Stimulated activated CD4-positive, alpha-beta T cell treated with anti-CD3 and anti-CD28 coated beads, Interleukin-1b, Interleukin-23, amount 100 ng/mL, for 1 hour (primary cell): ENCODE measurements around the gene COL5A1.

ENCODE experiments used
- DNase-seq, 2 donors: peaks; one replicate each; pipeline ENCODE4 v3.0.0-alpha.2; 2020; ENCODE audit warnings: low read depth in 2 of 2

The COL5A1 gene

DNA sequence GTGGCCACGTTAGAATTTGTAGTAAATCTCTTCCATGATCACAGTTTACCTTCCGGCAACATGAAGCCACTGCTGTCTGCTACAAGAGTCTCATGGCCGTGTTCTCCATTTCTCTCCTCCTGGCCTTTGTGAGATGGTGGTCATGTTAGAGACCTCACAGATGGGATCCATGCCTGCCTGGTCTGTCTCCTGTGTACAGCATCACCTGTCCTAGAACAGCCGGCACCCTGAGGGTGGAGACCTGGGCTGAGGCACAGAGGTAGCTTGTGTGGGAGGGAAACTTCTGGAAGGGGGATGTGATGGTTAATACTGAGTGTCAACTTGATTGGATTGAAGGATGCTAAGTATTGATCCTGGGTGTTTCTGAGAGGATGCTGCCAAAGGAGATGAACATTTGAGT is 235.9 kb downstream of the COL5A1 start:
- DNase-seq, result no peak

DNA sequence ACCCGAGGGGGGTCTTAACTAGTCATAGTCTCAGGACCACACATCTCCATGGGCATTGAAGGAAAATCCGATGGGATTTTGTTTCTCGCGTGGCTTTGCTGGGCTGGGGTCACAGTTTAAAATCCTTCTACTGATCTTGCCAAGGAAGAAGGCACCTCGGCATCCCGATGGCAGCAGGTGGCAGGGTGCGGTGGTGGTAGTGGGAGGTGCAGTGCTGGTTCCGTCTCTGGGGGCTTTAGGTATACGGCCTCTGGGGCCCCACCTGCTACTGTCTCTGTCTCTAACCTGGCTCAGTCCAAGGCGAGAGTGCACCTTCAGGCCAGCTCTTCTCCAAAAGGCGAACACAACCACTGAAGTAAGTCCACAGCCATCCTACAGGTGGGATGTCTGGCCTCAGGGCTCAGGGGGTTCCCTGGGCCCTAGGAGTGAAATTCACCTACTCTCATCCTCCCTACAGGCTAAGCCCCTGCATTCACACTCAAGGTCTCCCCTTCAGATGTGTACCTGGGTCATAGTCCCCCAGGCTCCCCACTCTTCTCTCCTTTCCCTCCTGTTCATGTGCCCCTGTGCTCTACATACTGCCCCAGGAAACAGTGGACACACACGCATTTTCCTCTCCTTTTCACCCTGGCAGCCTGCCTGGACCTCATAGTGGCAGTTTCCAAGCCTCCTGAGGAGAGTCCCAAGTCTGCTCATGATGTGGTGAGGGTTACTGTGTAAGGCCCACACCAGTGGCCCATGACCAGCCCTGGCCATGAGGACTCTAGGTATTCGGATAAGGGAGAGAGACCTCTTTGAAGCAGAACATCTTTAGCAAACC is 238.3 kb downstream of the COL5A1 start:
- no peak for DNase-seq

DNA sequence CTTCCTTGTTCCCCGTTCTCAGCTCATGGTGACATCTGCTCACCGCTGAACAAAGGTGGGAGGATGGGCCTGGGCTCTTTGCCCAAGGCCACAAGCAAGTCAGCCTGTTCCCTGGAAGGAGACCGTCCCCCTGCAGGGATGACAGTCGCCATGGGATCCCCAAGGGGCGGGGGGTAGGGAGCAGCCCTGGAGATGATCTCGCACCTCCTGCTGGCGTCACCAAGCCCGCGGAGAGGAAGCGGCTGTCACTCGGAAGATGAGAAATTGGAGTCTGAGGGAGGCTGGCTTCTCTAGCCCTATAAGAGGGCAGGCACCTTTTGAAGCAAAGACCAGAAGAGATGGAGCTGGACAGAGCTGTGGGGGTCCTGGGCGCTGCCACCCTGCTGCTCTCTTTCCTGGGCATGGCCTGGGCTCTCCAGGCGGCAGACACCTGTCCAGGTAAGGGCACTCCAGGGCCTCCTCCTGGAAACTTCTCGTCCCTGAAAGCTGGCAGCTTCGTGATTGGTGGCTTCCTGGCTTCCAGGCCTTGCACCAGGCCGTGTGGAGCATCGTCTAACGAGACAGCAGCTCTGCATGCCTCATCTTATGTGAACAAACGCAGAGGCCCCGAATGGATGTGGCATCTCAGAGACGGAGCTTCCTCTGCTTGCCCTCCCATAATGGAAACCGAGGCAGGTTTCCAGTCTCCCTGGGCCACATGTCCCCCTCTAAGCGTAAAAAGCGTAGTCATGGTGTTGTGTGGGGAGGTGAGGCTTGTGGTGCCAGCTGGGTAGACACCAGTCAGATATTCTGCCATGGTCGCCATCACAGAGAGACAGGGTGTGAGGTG is 239.1 kb downstream of the COL5A1 start, which contains the start of gene FCN2:
Gene FCN2, plus strand, starts transcription at position 327 of the 829 bp plus-strand sequence. Its CDS starts 12 bp downstream, at position 339.
- DNase-seq, result no peak

DNA sequence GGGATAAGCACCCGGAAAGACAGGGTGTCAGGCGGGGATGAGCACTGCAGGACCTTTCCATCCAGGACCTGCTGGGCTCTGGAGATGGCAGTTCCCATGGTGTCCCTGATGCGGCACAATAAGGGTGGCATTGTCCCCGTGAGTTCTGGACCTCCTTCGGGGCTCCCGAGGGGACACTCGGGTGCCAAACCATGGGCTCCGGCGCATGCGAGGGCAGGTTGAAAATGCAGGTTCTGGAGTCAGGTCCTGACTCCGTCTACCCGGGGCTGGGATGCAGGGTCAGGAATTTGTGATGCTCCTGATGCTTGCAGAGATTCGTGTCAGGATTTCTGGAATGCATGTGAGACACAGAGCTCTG is 239.7 kb downstream of the COL5A1 start:
- no peak for DNase-seq

DNA sequence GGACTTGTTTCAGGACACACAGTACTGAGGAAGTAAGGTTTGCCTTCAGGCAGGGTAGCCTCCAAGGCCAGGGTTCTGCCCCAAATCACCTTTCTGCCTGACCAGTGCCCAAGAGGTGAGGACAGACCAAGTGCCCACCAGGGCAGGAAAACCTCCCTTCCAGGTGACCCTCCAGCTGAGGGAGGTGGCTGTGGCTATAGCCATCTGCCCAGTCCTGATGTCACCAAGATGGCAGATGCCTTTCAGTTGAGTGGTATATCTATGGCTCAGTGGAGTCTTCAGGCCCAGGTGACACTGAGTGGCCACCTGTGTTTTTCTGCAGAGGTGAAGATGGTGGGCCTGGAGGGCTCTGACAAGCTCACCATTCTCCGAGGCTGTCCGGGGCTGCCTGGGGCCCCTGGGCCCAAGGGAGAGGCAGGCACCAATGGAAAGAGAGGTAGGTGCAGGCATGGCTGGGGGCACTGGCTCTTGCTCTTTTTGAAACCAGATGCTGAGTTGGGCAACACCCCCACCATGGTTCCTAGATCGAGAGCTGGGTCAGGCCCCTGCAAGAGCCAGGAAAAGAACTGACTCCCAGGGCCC is 240.7 kb downstream of the COL5A1 start:
- no peak for DNase-seq

DNA sequence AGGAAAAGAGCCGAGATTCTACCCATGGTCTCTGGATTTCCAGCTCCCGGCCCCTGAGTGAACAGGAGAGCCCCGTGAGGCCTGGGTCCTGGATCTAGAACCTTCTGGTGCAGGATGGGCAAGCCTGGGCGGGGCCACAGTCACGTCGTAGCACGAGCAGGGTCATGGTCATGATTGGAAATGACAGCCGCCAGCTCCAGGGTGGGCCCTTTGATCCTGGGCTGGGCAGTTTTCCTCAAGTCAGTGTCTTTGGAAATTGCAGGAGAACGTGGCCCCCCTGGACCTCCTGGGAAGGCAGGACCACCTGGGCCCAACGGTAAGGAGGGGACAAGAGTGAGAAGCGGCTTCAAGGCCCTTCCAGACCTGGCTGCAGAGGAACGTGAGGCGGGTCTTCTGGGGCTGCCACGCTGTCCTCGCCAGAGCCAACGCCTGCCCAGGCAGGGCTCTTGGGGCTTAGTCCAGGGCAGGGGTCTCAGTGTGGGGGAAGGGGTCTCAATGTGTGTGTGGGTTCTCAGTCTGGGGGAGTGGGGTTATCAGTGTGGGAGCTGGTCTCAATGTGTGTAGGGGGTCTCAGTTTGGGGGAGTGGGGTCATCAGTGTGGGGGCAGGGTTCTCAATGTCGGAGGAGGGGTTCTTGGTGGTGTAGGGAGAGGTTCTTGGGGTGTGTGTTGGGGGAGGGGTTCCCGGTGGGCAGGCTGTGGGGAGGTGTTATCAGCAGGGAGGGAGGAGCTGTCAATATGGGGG is 241.6 kb downstream of the COL5A1 start:
- no peak for DNase-seq

DNA sequence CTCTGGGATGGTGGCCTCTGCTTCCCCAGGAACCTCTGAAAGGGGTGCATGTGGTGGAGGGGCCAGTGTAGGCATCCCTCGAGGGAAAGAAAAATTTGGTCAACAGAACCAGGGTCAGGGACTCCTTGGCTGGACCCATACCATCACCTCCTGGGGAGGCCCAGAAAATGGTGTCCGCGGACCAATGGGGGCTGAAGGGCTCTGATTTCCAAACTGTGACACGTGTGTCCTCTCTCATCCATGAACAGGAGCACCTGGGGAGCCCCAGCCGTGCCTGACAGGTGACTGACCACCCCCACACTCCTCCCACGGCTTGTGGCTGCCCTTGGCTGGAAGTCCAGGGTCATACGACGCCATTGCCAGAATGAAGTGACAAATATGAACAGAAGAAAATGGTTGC is 242.9 kb downstream of the COL5A1 start:
- DNase-seq, result no peak

DNA sequence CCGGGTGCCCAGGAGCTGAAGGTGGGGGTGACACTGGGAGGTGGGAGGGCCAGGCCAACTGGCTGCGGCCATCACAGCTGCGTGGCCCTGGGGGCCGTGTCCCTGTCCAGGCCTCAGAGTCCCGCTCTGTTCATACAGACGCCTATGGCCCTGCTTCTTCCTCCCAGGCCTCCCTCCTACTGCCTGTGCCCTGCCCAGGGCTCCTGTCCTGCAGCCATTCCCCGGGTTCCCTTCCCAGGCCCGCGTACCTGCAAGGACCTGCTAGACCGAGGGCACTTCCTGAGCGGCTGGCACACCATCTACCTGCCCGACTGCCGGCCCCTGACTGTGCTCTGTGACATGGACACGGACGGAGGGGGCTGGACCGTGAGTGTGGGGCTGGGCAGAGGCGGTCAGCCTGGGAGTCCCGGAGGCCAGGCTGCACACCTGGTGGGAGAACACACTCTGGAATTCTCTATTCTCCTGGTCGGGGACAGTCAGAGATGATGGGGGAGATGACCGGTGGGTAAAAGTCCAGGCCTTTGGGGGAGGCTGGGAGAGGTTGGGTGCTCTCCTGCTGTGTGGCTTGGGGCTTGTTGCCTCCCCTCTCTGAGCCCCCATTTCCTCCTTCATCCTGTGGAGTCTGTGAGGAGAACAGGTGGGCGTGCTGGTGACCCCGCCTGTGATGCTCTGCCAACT is 243.5 kb downstream of the COL5A1 start:
- no peak for DNase-seq

DNA sequence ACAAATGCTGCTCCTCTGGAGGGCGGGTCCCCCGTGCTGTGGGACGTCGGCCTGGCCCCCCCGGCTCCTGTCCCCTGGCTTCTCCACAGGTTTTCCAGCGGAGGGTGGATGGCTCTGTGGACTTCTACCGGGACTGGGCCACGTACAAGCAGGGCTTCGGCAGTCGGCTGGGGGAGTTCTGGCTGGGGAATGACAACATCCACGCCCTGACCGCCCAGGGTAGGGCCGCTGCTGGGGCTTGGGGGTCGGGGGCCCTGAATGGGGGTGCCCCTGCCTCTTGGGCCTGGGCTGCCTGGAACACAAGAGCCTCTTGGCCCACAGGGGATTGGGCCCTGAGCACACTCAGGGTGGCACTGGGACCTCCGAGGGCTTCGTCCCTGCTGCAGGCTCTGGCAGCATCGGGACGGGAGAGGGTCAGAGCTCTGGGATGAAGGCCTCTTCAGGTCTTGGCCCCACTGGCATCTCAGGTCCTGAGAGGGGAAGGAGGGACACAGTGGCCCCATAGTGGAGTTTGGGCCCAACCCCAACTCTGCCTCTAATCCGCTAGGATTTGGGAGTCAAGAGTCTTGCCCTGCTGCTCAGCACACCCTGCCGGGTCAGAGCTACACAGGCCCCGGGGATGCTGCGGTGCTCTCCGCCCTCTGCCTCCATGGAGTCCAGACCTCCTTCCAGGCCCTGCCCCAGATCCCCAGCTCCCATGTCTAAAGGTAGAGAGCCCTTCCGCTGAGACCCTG is 244.2 kb downstream of the COL5A1 start:
- DNase-seq, result no peak

DNA sequence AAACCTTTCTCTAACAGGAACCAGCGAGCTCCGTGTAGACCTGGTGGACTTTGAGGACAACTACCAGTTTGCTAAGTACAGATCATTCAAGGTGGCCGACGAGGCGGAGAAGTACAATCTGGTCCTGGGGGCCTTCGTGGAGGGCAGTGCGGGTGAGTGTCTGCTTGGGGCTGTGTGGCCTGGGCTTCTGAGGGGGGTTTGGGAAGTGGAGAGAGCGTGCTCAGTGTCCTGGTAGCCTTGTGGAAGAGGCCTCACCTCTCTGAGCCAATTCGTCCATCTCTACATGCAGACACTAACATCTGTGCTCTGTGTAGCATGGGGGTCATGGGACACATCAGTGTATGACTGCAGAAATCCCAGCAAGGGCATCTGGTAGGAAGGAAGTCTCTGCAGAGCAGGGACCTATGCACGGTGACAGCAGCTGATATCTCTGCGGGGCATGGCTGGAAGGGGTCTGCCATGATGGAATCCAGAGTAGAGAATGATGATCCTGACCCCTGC is 244.9 kb downstream of the COL5A1 start:
- no peak for DNase-seq

DNA sequence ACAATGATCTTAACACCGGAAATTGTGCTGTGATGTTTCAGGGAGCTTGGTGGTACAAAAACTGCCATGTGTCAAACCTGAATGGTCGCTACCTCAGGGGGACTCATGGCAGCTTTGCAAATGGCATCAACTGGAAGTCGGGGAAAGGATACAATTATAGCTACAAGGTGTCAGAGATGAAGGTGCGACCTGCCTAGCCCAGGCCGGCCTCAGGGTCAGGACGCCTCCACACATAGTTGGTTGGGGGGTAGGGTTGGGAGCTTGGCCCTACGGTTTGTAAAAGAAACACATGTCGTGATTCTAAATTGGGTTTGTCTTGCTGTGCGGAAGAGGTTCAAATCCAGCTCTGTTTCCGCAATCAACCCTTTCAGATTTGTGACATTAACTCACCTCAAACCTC is 245.6 kb downstream of the COL5A1 start:
- DNase-seq, result no peak

DNA sequence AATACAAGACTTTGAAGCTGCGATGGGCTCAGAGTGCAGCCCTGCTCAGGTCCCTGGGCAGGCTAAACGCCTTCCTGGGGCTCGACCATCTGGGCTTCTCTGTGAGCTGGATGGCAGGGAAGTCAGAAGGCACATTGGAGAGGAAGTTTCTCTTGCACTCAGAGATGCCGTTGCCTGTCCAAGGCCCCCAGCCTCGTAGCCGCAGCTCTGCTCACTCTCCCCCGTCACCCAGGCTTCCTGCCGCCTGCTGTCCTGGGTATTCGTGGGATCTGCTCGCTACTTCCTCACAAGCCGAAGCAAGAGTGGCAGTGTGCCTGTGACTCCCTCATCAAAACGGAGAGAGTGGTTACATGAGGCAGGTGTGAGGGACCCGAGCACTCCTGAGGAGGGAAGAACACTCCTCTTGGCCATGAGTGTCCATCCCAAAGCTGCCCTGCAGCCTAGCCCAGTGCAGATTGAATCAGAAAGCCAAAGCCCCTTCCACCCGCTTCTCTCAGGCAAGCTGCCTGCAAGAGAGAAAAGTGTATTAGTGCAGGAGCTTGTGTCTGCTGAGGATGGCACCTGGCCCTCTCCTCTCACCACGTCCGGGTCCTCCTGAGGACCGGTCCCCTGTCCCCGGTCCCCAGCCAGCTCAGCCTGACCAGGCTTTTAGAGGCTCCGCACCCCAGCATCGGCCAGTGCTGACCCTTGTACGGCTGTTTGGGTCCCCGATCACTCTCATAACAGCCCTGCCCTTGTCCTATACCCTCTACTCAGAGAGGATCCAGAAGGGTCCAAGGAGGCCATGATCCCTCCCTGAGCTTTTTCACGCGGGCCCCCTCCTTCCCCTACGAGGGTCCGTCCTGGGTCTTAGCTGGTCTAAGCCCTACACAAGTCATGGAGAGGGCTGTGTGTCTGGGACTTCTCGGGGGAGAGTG is 246.3 kb downstream of the COL5A1 start:
- DNase-seq, result no peak

DNA sequence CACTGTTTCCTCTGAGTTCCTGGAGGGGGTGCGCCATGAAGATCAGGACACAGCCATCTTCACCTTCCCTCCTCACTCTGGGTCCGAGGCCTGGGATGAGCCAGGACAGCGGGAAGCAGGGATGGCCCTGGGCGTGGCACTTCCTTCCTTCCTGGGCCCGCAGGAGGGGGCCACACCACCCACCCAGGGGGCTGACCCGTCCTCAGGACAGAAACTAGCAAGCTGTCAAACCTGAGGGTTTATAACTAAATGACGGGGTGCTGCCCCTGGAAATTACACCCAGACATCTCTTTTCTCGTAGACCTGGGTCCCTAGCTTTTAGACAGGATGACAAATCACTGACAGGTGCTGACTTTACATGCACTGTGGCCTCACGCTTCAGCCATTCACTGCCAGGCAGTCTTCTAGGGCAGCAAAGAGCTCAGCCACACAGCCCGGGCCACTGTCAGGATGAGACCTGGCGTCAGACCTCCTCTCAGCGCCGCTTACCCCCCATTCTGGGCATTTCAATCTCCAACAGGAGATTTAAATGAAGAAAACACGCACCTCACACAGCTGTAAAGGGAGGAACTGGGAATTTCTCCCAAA is 247.1 kb downstream of the COL5A1 start:
- DNase-seq, result no peak

DNA sequence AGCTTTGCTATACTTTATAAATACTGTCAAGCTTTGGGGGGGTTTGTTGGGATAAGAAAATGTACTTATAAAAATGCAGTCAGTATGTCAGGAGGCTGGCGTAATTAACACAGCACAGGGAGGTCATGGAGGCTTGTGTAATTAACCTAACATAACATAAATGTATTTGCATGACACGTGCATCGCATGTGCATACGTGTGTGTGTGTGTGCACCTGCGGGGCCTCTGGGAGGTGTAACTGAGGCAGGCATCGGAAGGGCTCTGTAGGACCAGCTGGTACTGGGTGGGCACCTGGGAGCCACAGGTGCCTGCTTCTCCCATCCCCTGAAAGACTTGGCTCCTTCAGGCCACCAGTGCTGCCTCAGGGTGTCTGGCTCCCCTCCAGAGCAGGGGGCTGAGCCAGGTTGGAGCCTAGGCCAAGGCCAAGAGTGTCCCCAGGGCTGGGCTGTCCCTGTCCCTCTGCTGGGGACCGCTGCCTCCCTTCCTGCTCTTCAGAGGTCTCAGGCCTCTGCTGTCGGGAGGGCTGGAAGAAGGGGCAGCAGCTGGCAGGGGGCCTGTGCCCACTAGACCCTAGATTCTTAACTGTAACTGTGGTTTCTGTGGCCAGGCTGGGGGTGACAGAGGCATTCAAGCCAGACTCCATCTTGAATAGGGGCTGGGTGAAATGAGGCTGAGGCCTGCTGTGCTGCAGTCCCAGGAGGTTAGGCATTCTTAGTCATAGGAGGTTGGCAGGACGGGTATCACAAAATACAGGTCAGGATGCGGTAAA is 248.0 kb downstream of the COL5A1 start:
- no peak for DNase-seq

DNA sequence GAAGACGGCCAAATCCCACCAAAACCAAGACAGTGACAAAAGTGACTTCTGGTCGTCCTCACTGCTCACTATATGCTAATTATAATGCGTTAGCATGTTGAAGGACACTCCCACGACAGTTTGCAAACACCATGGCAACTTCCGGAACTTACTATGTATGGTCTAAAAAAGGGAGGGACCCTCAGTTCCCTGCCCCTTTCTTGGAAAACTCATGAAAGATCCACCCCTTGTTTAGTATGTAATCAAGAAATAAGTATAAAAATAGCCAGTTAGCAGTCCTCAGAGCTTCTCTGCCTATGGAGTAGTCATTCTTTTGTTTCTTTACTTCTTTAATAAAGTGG is 248.5 kb downstream of the COL5A1 start:
- no peak for DNase-seq

DNA sequence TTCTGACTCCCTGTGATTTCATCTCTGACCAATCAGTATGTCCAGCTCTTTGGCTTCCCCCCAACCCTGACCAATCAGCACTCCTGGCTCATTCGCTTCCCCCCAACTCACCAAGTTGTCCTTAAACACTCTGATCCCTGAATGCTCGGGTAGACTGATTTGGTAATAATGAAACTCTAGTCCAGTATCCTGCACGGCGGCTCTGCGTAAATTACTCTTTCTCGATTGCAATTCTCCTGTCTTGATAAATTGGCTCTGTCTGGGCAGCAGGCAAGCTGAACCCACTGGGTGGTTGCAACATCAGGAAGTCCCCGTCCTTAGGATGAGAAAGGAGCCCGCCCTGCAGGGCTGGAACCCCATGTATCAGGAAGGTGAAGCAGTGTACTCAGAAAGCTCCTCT is 249.4 kb downstream of the COL5A1 start:
- no peak for DNase-seq

DNA sequence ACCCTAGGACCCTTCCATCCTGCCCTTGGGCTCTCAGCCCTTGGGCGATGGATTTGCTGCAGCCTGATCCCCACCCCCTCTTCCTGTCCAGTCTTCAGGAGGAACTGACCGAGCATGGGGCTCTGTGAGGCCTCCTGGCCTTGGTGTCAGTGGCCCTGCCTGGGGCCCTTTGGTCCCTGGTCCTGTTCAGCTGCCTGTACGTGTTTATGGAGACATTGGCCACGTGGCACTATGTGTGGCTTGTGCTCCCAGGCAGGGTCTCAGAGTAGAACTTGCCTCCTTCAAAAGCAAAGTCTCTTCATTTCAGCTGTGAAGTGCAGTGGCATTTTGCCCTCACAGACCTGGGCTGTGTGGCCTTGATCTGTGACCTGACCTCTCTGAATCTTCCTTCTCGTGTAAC is 250.1 kb downstream of the COL5A1 start:
- no peak for DNase-seq

DNA sequence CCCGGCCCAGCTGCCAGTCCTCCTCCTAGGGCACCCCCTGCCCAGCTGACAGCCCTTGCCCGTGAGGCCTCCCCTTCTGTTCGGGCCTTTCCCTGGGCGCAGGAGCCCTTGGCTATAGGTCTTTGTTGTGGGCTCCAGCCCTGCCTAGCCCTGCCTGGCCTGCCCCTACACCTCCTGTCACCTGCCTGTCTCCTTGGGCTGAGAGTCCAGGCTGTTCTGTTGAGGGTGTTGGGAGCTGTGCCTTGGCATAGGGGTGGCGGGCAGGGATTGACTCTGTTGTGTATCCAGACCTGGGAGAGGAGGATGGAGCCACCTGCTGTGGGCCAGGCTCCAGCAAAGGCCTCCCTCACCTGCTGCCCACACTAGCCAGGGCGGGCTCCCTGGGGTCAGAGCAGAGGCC is 250.6 kb downstream of the COL5A1 start:
- no peak for DNase-seq
